GM21423 (cell line): Measurements from ENCODE around the gene UBQLN4.
"Not testable (repeated sequence)": the region's sequence is repeated elsewhere in the genome, so short reads cannot be mapped to it uniquely, and the experiment has no call there.

Source experiments
- ATAC-seq: cut with Tn5 transposase; IDR thresholded peaks from one replicate; pipeline ENCODE4 v1.9.1; 2021; ENCODE audit warnings: mild to moderate bottlenecking, moderate library complexity; ENCODE audit not compliant: unreplicated experiment

Gene UBQLN4

DNA sequence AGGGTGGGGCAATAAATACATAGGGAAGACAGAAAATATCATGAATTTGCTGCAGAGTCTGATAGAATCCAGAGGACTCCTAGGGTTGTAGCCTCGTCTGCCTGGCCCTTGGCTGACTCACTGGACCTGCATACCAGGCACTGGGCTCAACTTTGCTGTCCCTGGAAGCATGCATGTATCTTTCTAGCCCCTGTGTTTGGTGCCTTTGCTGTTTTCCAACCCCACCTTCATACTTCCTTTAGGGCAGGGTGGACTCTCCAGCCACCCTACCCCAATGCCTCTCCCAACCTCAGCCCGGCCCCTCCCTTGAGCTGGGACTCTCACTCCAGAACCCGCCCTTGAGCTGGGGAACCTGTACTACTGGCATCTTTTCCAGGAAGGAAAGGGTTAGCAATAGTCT, 8.6 kb upstream of the UBQLN4 start:
- no peak for ATAC-seq

DNA sequence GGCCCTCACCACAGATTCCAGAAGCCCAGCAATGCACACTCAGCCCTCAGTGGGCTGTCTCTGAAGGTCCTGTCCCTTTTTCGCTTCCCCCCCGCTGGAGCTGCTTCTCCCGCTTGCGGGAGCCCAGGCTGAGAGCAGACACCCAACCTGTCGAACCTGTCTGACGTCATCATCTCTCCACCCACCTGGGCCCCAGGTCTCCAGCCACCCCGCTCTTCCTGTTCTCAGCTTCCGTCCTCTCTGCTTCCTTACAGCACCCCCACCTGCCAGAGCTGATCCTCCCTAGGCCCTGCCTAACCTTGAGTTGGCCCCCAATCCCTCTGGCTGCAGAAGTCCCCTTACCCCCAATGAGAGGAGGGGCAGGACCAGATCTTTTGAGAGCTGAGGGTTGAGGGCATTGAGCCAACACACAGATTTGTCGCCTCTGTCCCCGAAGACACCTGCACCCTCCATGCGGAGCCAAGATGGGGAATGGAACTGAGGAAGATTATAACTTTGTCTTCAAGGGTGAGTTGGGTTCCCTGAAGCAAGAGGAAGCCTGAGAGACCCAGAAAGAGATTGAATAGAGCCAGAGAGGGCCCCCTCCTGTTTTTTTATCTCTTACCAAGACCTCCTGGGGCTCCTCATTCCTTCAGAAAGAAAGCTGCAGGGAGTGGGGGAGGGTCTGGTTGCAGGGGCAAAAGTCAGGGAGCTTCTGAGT, 7.5 kb upstream of the UBQLN4 start, which contains the start of gene RAB25:
RAB25 (plus strand) TSS at position 224 of the 700 bp plus-strand sequence; CDS start at position 465, 241 bp downstream.
- no peak for ATAC-seq

DNA sequence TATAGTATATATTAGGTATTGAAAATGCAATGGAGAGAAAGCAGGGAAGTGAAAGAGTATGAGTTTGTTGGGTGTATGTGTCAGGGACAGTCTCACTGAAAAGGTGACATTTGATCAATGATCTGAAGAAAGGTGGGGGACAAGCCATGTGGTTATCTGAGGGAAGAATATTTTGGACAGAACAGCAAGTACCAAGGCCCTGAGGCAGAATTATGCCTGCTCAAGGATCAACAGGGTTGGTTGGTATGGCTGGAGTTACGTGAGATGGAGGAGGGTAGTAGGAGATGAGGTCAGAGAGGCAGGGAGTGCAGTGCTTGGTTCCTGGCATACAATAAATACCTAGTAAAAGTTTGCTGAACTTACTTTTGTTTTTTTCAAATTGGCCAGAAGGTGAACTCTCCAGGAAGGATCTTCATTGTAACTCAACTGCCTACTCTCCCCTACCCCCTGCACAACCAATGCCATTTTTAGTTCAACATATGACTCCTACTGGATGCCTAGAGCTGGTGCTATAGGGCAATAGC, 2.8 kb upstream of the UBQLN4 start:
- ATAC-seq = no peak

DNA sequence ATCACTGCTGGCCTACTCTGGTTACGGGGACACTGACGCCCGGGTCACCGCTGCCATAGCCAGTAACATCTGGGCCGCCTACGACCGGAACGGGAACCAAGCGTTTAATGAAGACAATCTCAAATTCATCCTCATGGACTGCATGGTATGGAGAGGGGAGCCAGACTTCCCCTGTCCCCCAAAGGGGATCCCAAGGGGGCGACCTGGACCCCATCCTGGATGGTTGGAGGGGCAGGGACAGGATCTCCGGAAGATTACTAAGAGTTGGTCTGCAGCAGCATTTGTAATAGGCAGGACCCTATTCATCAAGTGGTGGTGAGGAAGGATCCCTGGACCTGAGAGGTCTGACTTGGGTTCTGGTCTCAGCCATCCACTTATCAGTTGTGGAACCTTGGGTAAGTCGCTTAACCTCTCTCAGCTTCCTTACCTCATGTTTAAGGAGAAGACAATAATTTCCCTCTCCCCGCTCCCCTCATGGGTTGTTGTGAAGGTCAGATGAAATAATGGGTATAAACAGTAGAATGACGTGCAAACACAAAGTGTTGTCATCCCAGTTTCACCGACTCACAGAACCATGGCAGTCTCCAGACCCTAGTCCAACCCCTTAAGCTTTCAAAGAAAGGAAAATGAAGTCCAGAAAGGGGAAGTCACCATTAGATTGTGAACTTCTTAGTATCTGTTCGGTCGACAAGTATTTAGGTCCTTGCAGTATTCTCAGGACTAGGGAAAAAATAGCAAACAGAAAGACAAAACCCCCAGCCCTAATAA, 1.9 kb upstream of the UBQLN4 start:
- ATAC-seq = no peak

DNA sequence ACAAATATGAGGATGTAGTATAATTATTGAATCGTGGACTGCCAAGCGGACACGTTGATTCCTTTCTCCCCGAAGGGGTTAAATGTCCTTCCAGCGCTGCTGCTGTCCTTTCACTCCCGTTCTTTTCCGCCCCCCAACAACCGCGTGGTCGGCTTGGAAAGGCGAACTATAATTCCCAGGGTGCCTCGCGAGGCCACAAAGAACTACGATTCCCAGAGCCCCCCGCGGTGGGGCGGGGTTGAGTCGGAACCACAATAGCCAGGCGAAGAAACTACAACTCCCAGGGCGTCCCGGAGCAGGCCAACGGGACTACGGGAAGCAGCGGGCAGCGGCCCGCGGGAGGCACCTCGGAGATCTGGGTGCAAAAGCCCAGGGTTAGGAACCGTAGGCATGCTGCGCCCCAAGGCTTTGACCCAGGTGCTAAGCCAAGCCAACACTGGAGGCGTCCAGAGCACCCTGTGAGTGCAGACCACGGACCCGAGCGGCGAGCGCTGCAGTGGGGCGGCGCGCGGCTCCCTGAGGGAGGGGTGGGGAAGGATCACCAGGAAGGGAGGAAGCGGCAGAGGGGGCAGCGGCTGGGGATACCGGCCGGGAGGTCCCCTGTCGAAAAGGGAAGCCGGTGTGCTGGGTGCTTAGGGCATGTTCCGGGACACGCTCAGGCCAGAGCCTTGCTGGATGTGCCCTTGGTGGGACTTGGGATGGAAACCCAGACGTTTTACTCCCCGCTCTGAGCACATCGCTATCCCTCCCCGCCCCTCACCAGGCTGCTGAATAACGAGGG, 1.1 kb upstream of the UBQLN4 start, which contains the start of gene LAMTOR2:
LAMTOR2 (plus strand) TSS at position 283 of the 781 bp plus-strand sequence; CDS start at position 391, 108 bp downstream.
- ATAC-seq = peak; percentile 66

DNA sequence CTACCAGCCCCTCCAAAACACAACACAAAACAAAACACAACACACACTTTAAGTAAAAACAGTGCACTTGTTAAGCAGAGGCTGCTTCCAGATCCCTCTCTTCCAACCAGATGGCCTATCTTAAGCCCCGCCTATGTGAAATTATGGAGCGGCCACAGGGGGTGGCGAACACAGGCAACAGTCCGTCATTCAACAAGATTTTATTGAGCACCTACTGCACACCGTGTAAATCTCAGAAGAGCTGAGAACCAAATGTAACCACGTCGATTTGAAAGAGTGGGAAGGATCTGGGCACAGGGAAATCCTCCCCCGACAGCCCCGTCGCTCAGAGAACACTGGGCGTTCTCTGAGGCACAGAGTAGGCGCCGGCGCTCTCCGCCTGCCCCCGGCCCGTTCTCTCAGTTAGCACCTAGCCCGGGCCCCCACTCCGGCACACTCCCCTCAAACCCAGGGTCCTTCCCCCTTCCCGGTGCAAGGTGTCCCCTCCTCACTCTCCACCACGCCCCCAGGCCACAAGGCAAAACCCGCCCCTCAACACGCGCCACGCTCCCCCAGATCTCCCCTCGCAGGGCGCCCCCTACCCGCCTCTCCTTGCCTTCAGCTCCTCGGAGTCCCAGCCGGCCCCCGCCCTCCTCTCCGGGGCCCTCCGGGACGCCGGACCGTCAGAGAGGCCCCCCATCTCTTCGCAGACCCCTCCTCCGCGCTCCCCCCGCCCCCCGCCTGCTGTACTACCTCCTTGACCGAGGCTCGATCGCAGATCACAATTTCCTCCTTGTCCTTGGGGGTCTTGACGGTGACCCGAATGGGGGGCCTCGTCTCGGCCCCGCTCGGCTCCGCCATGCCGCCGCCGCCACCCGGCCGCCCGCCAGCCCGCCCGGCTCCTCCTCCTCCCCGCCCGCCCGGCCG, 483 bp downstream of the UBQLN4 start:
- no peak for ATAC-seq

DNA sequence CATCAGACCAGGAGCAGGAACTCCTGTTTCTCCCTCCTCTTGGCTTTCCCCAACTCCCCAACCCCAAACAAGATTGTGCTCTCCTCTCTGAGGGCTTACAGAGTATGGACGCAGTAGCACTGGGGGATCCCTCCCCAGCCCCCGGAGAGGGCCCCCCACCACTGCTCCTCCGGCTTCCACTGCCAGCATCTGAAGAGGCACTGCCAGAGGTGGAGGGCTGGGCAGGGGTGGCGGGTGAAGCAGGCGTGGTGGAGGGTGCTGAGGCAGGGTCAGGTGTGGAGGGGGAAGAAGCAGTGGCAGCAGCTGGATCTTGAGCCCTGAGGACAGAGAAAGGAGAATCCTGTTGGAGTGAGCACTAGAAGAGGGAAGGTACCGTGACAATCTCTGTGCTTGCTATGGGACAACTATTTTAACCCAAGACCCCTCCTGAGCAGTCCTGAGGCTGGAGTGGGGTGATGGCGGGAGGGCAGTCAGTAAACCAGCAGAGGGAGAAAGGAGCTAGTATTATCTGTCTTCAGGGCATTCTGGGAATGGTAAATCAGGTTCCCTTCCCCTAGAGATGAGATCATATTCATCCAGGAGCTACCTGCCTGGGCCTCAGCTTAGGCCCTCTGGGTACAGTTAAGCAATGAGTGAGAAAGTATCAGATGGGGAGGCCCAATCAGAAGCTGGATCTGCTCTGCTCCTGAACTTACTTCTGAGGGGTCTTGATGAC, 2.4 kb downstream of the UBQLN4 start:
- ATAC-seq = no peak

DNA sequence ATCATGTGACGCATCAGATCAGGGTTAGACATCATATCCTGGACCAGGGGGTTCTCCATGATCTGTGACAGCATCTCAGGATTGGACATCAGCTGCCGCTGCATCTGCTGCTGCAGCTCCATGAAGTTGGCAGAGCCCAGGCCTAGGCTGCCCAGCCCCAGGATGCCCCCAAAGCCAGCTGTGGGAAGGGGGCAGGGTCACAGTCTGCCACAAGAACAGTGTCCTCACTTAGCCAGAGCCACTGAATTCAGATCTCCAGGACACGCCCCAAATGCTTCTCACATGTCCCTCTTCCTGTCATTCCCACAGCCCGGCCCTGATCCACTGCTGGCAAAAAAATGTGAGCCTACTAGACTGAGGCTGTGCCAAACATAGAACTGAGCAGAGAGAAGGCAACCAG, 3.2 kb downstream of the UBQLN4 start:
- no peak for ATAC-seq

DNA sequence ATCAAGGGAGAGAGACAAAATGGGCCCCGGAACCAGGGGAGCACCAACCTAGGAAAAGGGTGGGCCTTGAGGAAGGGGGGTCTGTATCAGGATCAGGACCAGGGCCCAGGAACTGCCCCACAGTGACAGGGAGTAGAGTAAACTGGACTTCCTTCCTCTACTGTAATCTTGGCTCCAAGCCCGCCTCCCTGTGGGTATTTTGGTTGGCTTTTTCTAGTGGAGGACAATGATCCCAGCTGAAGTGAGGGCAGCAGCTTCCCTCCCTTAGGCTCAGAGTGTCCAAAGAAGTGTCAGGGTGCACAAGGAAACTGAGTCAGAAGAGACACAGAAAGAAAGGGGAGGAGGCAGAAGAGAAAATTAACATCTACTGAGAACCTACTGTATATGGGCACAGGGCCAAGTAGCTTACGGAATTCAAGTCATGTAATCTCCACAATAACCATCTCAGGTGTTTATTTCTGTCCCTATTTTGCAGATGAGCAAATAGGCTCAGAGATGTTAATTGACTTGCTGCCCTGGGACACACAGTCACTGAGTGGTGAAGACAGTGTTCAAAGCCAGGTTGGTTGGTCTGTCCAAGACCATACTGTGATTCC, 4.8 kb downstream of the UBQLN4 start:
- no peak for ATAC-seq

DNA sequence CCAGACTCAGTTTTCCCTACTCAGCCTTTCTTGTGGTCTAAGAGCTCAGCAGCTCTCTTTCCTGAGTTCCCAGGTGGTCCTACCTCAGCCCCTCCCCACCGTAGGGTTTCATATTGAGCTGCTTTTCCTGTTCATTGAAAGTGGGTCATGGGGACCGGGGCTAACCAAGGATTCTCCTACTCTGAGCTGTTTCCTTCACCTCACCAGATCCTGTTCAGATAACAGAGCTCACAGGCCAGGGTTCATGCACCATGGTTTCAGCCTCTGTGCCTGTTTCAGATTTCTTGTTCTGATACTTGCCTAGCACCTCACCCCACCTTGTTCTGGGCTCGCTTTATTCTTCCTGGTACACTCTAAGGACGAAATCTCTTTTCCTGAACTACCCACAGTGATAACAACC, 8.5 kb downstream of the UBQLN4 start:
- ATAC-seq = no peak

DNA sequence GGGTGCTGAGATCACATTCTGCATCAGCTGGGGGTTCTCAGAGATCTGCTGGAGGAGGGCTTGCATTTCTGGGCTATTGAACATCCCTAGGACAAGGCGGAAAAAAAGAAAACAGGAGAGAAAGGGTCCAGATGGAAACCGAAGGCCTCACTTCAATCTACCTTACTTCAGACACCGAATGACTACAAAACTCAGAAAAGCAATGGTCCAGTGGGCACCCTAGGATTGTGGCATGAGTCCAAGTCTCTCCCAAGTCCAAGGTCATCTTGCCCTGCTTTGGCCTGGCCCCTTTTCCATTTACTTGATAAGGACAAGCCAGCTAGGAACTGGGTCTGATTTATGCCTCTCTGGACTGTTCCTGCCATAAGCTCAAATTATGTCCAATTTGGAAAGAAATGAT, 10.8 kb downstream of the UBQLN4 start:
- no peak for ATAC-seq

DNA sequence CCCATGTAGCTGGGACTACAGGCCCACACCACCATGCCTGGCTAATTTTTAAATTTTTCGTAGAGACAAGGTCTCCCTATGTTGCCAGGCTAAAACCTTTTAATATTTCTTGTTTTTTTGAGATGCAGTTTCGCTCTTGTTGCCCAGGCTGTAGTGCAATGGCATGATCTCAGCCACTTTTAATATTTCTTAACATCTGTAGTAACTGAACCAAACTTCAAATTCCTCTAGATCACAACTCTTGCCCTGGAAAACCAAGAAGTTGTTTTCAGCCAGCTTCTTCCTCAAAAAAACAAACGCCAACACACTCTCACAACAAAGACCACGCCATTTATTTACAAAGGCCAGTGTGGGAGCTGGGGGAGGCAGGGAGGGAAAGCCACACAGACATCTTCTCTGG, 18.6 kb downstream of the UBQLN4 start:
- not testable (repeated sequence) for ATAC-seq

DNA sequence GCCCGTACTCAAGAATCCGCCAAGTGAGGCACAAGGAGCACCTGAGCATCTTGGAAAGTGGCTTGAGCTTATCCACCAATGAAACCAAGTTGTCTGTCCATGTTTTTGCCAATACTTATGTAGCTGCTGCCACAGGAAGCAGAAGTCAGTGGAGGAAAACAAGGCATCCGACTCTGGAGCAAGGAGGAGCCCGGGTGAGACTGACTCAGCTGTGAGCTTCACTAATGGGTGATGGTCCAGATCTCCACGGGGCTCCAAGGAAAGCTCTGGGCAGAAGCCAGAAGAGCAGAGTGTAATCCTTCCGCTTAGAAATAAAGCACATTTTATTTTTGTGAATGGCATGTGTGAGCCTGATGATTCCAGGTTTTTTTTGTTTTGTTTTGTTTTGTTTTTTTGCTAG, 20.6 kb downstream of the UBQLN4 start:
- ATAC-seq = no peak

DNA sequence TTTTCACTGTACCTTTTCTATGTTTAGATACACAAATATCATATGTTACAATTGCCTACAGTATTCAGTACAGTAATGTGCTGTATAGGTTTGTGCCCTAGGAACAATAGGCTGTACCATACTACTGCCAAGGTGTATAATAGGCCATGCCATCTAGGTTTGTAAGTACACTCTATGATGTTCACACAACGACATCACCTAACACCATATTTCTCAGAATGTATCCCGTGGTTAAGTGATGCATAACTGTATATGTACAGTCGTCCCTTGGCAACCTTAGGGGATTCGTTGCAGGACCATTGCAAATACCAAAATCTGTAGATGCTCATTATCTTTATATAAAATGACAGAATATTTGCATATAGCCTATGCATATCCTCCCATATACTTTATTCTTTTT, 27.0 kb downstream of the UBQLN4 start:
- ATAC-seq = no peak

DNA sequence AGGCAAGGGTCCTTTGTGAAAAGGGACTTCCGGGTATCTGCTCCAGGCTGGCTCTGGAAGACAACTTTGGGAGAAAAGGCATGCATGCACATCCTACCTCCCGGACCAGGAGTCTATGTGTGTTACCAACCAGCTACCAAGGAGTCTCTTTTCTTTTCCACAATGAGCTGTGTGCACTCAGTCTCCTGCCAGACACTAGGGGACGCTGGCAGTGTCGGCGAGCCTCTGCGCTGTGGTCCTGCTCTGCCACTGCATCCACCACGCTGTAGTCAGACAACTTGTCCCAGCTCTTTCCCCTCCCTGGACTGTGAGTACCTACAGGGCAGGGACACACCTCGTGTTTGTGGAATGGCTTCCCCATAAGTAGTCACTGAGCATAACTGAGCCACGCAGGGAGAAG, 27.7 kb downstream of the UBQLN4 start:
- ATAC-seq = no peak

DNA sequence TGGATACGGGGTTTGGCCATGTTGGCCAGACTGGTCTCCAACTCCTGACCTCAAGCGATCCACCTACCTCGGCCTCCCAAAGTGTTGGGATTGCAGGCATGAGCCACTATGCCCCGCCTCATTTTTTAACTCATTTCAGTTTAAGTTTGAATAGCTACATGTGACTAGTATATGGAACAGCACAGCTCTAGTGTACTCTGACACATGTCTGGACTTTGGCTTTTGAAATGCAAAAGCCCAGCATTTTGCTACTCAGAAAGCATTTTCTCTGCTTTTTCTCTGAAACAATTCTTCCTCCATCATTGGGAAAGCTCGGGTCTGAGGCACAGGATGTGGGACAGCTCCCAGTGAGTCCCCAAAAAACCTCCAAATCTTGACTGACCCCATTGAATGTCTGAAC, 28.8 kb downstream of the UBQLN4 start:
- no peak for ATAC-seq

DNA sequence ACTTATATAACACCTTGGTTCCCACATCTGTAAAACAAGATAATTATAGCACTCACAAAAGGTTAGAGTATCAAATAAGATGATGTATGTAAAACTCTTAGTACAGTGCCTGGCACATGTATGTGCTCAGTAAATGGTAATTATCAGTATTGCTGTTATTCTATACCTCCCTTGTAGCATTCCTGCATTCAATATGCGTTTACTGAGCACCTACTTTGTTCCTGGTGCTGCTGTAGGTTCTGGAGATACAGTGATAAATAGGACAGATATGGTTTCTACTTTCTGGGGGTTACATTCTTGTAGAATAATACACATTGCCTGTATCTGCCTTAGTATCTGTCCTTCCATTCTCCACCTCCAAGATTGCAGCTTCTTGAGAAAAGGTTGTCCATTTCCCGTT, 31.6 kb downstream of the UBQLN4 start:
- ATAC-seq = no peak

DNA sequence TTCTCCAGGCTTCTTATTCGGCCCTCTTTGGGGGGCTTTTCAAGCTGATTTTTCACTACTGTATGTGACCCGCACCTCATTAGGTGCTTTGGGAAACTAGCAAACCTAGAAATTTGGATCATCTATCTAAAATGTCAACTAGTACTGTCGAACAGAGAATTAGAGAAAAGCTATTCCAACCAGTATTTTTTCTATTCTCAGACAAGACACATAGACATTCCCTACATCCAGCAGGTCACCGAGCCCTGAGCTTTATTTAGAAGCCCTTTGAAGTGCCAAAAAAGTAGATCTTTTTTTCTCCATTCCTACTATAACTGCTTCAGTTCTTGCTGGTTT, 32.5 kb downstream of the UBQLN4 start:
- ATAC-seq = no peak
